GM12865 (cell line): Measurements from ENCODE around the gene SLC27A4.
A peak's percentile ranks its signal among the peaks of the same experiment; 100 is the strongest.

Experiments
- DNase-seq: peaks from one replicate; pipeline ENCODE4 v3.0.0; 2010; ENCODE audit warnings: low read depth
- H3K4me3 ChIP-seq: 2 replicates; pipeline ENCODE4 v1.5.1; 2011; ENCODE audit warnings: mild to moderate bottlenecking, low read depth, low read length, control low read depth
- CTCF ChIP-seq: IDR thresholded peaks from 2 replicates; pipeline ENCODE4 v1.5.1; 2011; ENCODE audit warnings: low read length, control low read depth, low read depth, inconsistent platforms; ENCODE audit not compliant: insufficient read depth; ENCODE audit errors: missing control alignments

The SLC27A4 gene

GRCh38 chr9:128349772-128350171 lies 9.4 kb downstream of the SLC27A4 start:
- TF ChIP-seq CTCF: no peak
- DNase-seq: no peak
- no peak overlapping the region for H3K4me3 ChIP-seq

- no peak for TF ChIP-seq CTCF
- no peak for DNase-seq
- H3K4me3 ChIP-seq: no peak overlapping the region
Observed at GRCh38 chr9:128355451-128355850, 15.1 kb downstream of the SLC27A4 start.

GRCh38 chr9:128358090-128358489 lies 17.8 kb downstream of the SLC27A4 start:
- no peak overlapping the region for H3K4me3 ChIP-seq
- no peak for DNase-seq
- TF ChIP-seq CTCF: no peak

- no peak for TF ChIP-seq CTCF
- H3K4me3 ChIP-seq: no peak overlapping the region
- DNase-seq: no peak
Observed at GRCh38 chr9:128358861-128359260, 18.5 kb downstream of the SLC27A4 start.

GRCh38 chr9:128360826-128361225 lies 20.5 kb downstream of the SLC27A4 start:
- TF ChIP-seq CTCF: no peak
- H3K4me3 ChIP-seq: no peak overlapping the region
- DNase-seq: no peak

- TF ChIP-seq CTCF: no peak
- no peak overlapping the region for H3K4me3 ChIP-seq
- DNase-seq: no peak
Observed at GRCh38 chr9:128361296-128361985, 21.1 kb downstream of the SLC27A4 start.

- peak; percentile 76 for DNase-seq
- TF ChIP-seq CTCF: peak; percentile 92
- peak overlapping the region; percentile 23 for H3K4me3 ChIP-seq
Observed at GRCh38 chr9:128361986-128362646, 21.8 kb downstream of the SLC27A4 start.
